ENCODE measurements around the gene CLIC1. TPM values are rescaled to one million over a fixed set of nuclear protein-coding genes. Genes with fewer than 3 reads are reported as not detected.

Gene CLIC1
- polyA plus RNA-seq, 2 of the 4 experiments (the other 2 are of a cell fraction), result 249 to 346 TPM

GRCh38 chr6:31708224-31708623 lies 28.1 kb downstream of the CLIC1 start:
- ATAC-seq (no peak), DNase-seq (ENCODE audit: low read depth in 1 of 2, low spot score in 1 of 2) (no peak), FAIRE-seq (no peak)
- Histone ChIP-seq H3K9me3 (no peaks in the 10 kb centered on the region), H3K27ac (no peak overlapping the region), H3K4me3 (no peak overlapping the region), H3K4me1 (0 out of 3 replicates have a peak, but pooled peaks cover 3% of the 10 kb centered on the region), H3K4me2 (no peak overlapping the region)
- no peak for TF ChIP-seq E2F6 (IDR thresholded peaks at IDR 0.05; ENCODE audit: borderline replicate concordance, low read depth)
- no peak for TF ChIP-seq CEBPB (IDR thresholded peaks at IDR 0.05)
- no peak for TF ChIP-seq ZNF302 (CRISPR knock-in tag; IDR thresholded peaks at IDR 0.05)
- TF ChIP-seq CBX8 (IDR thresholded peaks at IDR 0.05), result no peak
- no peak for TF ChIP-seq HEYL (CRISPR knock-in tag; IDR thresholded peaks at IDR 0.05)
- no peak for TF ChIP-seq KDM1A (IDR thresholded peaks at IDR 0.05; ENCODE audit: low read depth)
- no peak for TF ChIP-seq CBX2 (IDR thresholded peaks at IDR 0.05; ENCODE audit: borderline replicate concordance, low read depth)
- TF ChIP-seq SMC3 (IDR thresholded peaks at IDR 0.05), result no peak
- no peak for TF ChIP-seq FOXS1 (CRISPR knock-in tag; IDR thresholded peaks at IDR 0.05)
- TF ChIP-seq TFCP2L1 (CRISPR knock-in tag; IDR thresholded peaks at IDR 0.05), result no peak
- no peak for TF ChIP-seq KDM5A (IDR thresholded peaks at IDR 0.05)
- no peak for TF ChIP-seq ESRRA (IDR thresholded peaks at IDR 0.05; ENCODE audit: borderline replicate concordance, low read length)
- TF ChIP-seq ELK1 (IDR thresholded peaks at IDR 0.05; ENCODE audit: low read depth, low read length), result no peak
- ChIA-PET CTCF (no interaction called here), POLR2A (no interaction called here)
- WGBS (ENCODE audit: missing lambda C conversion rate), result 90% methylated on average over 3 of the region's 3 CpGs

GRCh38 chr6:31707701-31708100 lies 28.6 kb downstream of the CLIC1 start:
- ATAC-seq (no peak), DNase-seq (ENCODE audit: low read depth in 1 of 2, low spot score in 1 of 2) (no peak), FAIRE-seq (no peak)
- Histone ChIP-seq H3K4me2 (no peak overlapping the region), H3K27ac (no peak overlapping the region), H3K4me1 (0 out of 3 replicates have a peak, but pooled peaks cover 3% of the 10 kb centered on the region), H3K9me3 (no peaks in the 10 kb centered on the region), H3K4me3 (no peak overlapping the region)
- 78% methylated on average over 9 of the region's 10 CpGs for WGBS (ENCODE audit: missing lambda C conversion rate)
- CTCF ChIA-PET, result no interaction called here
- POLR2A ChIA-PET, result no interaction called here
- TF ChIP-seq E2F6 (IDR thresholded peaks at IDR 0.05; ENCODE audit: borderline replicate concordance, low read depth) (no peak), MAZ (IDR thresholded peaks at IDR 0.05; ENCODE audit: borderline replicate concordance, low read depth, low read length) (no peak), NPAS2 (CRISPR knock-in tag; IDR thresholded peaks at IDR 0.05; ENCODE audit: borderline replicate concordance) (no peak), ATOH8 (CRISPR knock-in tag; IDR thresholded peaks at IDR 0.05; ENCODE audit: low read depth) (no peak), CBX2 (IDR thresholded peaks at IDR 0.05; ENCODE audit: borderline replicate concordance, low read depth) (no peak), JUN (IDR thresholded peaks at IDR 0.05) (no peak), RNF2 (IDR thresholded peaks at IDR 0.05; ENCODE audit: borderline replicate concordance, low read depth) (no peak), MYC (IDR thresholded peaks at IDR 0.05; ENCODE audit: borderline replicate concordance, low read length) (no peak), SMC3 (IDR thresholded peaks at IDR 0.05) (no peak), GATA3 (IDR thresholded peaks at IDR 0.05; ENCODE audit: borderline replicate concordance) (no peak)

GRCh38 chr6:31706599-31706998 lies 29.7 kb downstream of the CLIC1 start, which contains the start of gene LY6G6F:
Gene LY6G6F, plus strand, starts transcription at chr6:31706866. Its CDS starts 41 bp downstream, at chr6:31706907.
- POLR2A ChIA-PET, result interaction anchor here (1.2 kb wide), 1 partner anchor 121 kb away, joined by 3 read pairs; the partner anchor contains the start of gene HSPA1B
- Histone ChIP-seq H3K9me3 (no peaks in the 10 kb centered on the region), H3K4me1 (peaks cover 7% of the 10 kb centered on the region; the same call in 1 of the 3 replicates), H3K4me3 (no peak within 1 kb of the TSS), H3K27ac (no peak within 1 kb of the TSS), H3K4me2 (no peak within 1 kb of the TSS)
- CTCF ChIA-PET, result interaction anchor here (0.6 kb wide), 1 partner anchor 25 kb away, joined by 4 read pairs; the partner anchor contains the start of gene LY6G5C
- DNase-seq (ENCODE audit: low read depth in 1 of 2, low spot score in 1 of 2) (no peak), ATAC-seq (no peak), FAIRE-seq (no peak)
- 57% methylated on average over 3 of the region's 3 CpGs for WGBS (ENCODE audit: missing lambda C conversion rate)
- TF ChIP-seq HOXA7 (CRISPR knock-in tag; IDR thresholded peaks at IDR 0.05) (no peak), E2F6 (IDR thresholded peaks at IDR 0.05; ENCODE audit: borderline replicate concordance, low read depth) (no peak), TFCP2L1 (CRISPR knock-in tag; IDR thresholded peaks at IDR 0.05) (no peak), ELK1 (IDR thresholded peaks at IDR 0.05; ENCODE audit: low read depth, low read length) (no peak), CHD2 (IDR thresholded peaks at IDR 0.05; ENCODE audit: low read length, partially characterized antibody) (no peak), HOXB13 (CRISPR knock-in tag; IDR thresholded peaks at IDR 0.05; ENCODE audit: low read depth) (no peak), PBX3 (IDR thresholded peaks at IDR 0.05) (no peak), USF2 (IDR thresholded peaks at IDR 0.05) (no peak), MAZ (IDR thresholded peaks at IDR 0.05; ENCODE audit: borderline replicate concordance, low read depth, low read length) (no peak), TP53 (CRISPR knock-in tag; IDR thresholded peaks at IDR 0.05) (no peak), ZSCAN20 (CRISPR knock-in tag; IDR thresholded peaks at IDR 0.05) (no peak)

Measured in A549 (cell line).